Measurements from ENCODE around the gene MPV17L. TPM values are rescaled to one million over a fixed set of nuclear protein-coding genes. Genes with fewer than 3 reads are reported as not detected.
A peak's percentile ranks its signal among the peaks of the same experiment; 100 is the strongest.
"Not testable (repeated sequence)": the region's sequence is repeated elsewhere in the genome, so short reads cannot be mapped to it uniquely, and the experiment has no call there.

Gene MPV17L
- total RNA-seq, result 1 to 10 TPM; 2.7 to 3.1 TPM
- polyA plus RNA-seq (2013, experiment 1 of 2), result 1.9 TPM
- 0.75 TPM for polyA plus RNA-seq (2013, experiment 2 of 2)
- long read RNA-seq, experiment 1, result 0 reads
- long read RNA-seq, experiment 2, partial matches to known transcripts, result 0 of 1 reads
- long read RNA-seq, experiment 2, other reads (novel, unspliced or antisense), result 0 of 1 reads
- long read RNA-seq, experiment 3, full-length matches to known transcripts, result 2 of 2 reads
- long read RNA-seq, experiment 3, partial matches to known transcripts, result 0 of 2 reads
- long read RNA-seq, experiment 3, other reads (novel, unspliced or antisense), result 0 of 2 reads
- long read RNA-seq, experiment 4, result 0 reads

DNA sequence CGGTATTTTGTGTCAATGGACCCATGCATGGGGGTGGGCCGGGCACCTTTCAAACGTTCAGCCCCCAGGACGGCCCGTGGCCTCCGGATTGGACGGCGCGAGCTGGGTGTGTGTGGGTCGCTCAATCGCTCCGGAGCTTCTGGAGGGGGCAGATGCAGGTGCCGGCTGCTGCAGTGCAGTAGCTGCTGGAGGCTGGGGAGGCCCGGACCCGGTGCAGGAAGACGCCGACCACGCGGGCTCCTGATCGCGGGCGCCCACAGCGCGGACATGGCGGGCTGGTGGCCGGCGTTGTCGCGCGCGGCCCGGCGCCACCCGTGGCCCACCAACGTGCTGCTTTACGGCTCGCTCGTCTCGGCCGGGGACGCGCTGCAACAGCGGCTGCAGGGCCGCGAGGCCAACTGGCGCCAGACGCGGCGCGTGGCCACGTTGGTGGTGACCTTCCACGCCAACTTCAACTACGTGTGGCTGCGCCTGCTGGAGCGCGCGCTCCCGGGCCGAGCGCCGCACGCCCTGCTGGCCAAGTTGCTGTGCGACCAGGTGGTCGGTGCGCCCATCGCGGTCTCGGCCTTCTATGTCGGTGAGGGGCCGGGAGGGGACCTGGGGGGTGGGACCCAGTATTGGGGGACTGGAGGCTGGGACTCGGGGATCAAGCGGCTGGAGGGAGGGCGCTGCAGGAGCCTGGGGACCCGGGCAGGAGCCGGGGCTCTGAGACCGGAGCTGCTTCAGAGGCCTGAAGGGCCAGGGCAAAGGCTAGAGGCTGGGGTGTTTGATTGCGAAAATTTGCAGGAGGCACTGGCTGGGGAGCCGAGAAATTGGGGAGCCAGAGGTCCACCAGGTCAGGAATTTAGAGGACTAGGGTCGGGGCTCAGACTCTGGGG, at the start of gene MPV17L:
Gene MPV17L (plus strand): TSS at position 124 of the 878 bp plus-strand sequence. CDS start 144 bp downstream, at position 268.
- H3K36me3 ChIP-seq (ENCODE audit: control insufficient read depth, insufficient read depth, low read length); H3K36me3 Mint-ChIP-seq (ENCODE audit: low read depth); H3K9me3 Mint-ChIP-seq; H3K4me1 Mint-ChIP-seq; H3K27ac ChIP-seq (ENCODE audit: low read depth, low read length); H3K9ac ChIP-seq (ENCODE audit: extremely low read depth, low read length, poor library complexity, severe bottlenecking); H3K9me3 ChIP-seq (ENCODE audit: control insufficient read depth, low read length); H3K4me1 ChIP-seq (ENCODE audit: control insufficient read depth, insufficient read depth, low read length); H3K27ac Mint-ChIP-seq: not testable (repeated sequence)
- peak within 1 kb of the TSS; percentile 69 for H3K4me3 ChIP-seq (ENCODE audit: low read length)
- TF ChIP-seq, protein P1, sequence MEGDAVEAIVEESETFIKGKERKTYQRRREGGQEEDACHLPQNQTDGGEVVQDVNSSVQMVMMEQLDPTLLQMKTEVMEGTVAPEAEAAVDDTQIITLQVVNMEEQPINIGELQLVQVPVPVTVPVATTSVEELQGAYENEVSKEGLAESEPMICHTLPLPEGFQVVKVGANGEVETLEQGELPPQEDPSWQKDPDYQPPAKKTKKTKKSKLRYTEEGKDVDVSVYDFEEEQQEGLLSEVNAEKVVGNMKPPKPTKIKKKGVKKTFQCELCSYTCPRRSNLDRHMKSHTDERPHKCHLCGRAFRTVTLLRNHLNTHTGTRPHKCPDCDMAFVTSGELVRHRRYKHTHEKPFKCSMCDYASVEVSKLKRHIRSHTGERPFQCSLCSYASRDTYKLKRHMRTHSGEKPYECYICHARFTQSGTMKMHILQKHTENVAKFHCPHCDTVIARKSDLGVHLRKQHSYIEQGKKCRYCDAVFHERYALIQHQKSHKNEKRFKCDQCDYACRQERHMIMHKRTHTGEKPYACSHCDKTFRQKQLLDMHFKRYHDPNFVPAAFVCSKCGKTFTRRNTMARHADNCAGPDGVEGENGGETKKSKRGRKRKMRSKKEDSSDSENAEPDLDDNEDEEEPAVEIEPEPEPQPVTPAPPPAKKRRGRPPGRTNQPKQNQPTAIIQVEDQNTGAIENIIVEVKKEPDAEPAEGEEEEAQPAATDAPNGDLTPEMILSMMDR (conservative IDR thresholded peaks at IDR 0.05), result peak; percentile 39
- DNase-seq, result peak; percentile 79
- Mint-ChIP-seq H3K4me3 (peak within 1 kb of the TSS; percentile 61), H3K27me3 (ENCODE audit: insufficient read depth) (peaks cover 20% of the 10 kb centered on the region)
- 11 to 30% methylated on average over 4 to 79 of the region's 79 CpGs for WGBS, 2 experiments (ENCODE audit: insufficient coverage in 1 of 2, insufficient read length in 1 of 2)
- peaks cover 13% of the 10 kb centered on the region for H3K27me3 ChIP-seq (ENCODE audit: control insufficient read depth, insufficient read depth, low read length, poor library complexity, severe bottlenecking)

DNA sequence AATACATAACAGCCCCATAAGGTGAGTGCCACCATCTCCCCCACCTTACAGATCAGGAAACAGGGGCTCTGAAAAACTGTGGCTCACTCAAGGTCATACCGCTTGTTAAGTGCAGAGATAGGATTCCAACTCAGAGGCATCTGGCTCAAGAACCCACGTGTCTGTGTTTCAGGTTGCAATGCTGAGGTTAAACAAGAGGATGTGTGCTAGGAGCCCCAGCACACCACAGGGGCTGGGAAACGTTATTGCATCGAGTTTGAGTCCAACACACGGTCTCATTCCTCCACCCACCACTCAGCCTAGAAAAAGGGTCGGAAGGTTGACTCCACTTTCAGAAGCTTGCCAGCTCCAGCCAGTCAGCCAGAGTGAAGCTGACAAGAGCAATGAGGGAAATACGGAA, 46.8 kb upstream of the MPV17L start:
- H3K9me3 Mint-ChIP-seq; H3K36me3 ChIP-seq (ENCODE audit: control insufficient read depth, insufficient read depth, low read length); H3K4me3 ChIP-seq (ENCODE audit: low read length); H3K9me3 ChIP-seq (ENCODE audit: control insufficient read depth, low read length); DNase-seq; H3K27ac Mint-ChIP-seq; H3K4me1 ChIP-seq (ENCODE audit: control insufficient read depth, insufficient read depth, low read length); H3K27me3 Mint-ChIP-seq (ENCODE audit: insufficient read depth); H3K27me3 ChIP-seq (ENCODE audit: control insufficient read depth, insufficient read depth, low read length, poor library complexity, severe bottlenecking); H3K9ac ChIP-seq (ENCODE audit: extremely low read depth, low read length, poor library complexity, severe bottlenecking); H3K27ac ChIP-seq (ENCODE audit: low read depth, low read length); H3K4me1 Mint-ChIP-seq; H3K4me3 Mint-ChIP-seq; H3K36me3 Mint-ChIP-seq (ENCODE audit: low read depth): not testable (repeated sequence)
- WGBS, 2 experiments (ENCODE audit: insufficient coverage in 1 of 2, insufficient read length in 1 of 2), result no CpG with 5 or more reads among the region's 7 CpGs

DNA sequence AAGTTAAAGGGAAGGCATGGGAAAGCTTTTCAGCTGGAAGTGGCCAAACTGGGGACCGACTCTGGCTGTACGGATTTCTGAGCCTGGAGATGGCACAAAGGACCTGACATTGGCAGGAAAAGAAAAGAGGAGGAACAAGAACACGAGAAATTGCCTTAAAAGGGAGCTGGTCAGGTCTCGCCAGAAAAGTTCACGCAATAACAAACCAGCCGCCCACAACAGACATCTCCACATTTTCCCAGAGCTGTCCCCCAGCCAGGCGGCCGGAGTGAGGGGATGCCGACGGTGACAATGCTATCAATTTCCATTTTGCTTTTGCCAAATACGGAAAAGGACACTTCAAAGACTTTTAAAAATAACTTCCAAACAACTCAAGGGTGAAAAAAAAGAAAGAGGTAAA, 44.3 kb upstream of the MPV17L start:
- no CpG with 5 or more reads among the region's 11 CpGs for WGBS, 2 experiments (ENCODE audit: insufficient coverage in 1 of 2, insufficient read length in 1 of 2)
- not testable (repeated sequence) for H3K9ac ChIP-seq (ENCODE audit: extremely low read depth, low read length, poor library complexity, severe bottlenecking); H3K27ac ChIP-seq (ENCODE audit: low read depth, low read length); DNase-seq; H3K4me1 Mint-ChIP-seq; H3K9me3 Mint-ChIP-seq; H3K4me3 ChIP-seq (ENCODE audit: low read length); H3K9me3 ChIP-seq (ENCODE audit: control insufficient read depth, low read length); H3K27ac Mint-ChIP-seq; H3K27me3 ChIP-seq (ENCODE audit: control insufficient read depth, insufficient read depth, low read length, poor library complexity, severe bottlenecking); H3K36me3 ChIP-seq (ENCODE audit: control insufficient read depth, insufficient read depth, low read length); H3K36me3 Mint-ChIP-seq (ENCODE audit: low read depth); H3K27me3 Mint-ChIP-seq (ENCODE audit: insufficient read depth); H3K4me3 Mint-ChIP-seq; H3K4me1 ChIP-seq (ENCODE audit: control insufficient read depth, insufficient read depth, low read length)

DNA sequence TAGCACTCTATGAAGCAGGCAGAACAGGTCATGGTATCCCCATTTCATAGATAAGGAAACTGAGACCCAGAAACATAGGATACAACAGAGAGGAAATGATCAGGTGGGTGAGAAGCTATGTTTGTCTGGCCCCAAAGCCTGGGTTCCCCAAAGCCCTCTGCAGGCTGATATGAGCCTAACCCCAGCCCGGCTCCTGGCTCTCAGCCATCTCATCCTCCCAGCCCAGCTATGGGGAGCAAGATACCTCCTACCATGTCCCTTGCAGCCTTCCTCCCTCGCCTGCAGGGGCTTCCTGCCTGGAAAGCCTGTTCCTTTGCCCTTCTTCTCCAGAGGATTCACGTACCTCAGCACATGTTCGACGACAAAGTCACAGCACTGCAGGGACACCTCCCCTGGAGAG, 43.8 kb upstream of the MPV17L start:
- H3K4me3 ChIP-seq (ENCODE audit: low read length); H3K4me1 Mint-ChIP-seq; H3K4me1 ChIP-seq (ENCODE audit: control insufficient read depth, insufficient read depth, low read length); H3K36me3 Mint-ChIP-seq (ENCODE audit: low read depth); H3K27ac ChIP-seq (ENCODE audit: low read depth, low read length); H3K36me3 ChIP-seq (ENCODE audit: control insufficient read depth, insufficient read depth, low read length); H3K27me3 ChIP-seq (ENCODE audit: control insufficient read depth, insufficient read depth, low read length, poor library complexity, severe bottlenecking); H3K9me3 ChIP-seq (ENCODE audit: control insufficient read depth, low read length); H3K27me3 Mint-ChIP-seq (ENCODE audit: insufficient read depth); H3K9me3 Mint-ChIP-seq; H3K4me3 Mint-ChIP-seq; DNase-seq; H3K27ac Mint-ChIP-seq; H3K9ac ChIP-seq (ENCODE audit: extremely low read depth, low read length, poor library complexity, severe bottlenecking): not testable (repeated sequence)
- WGBS, 2 experiments (ENCODE audit: insufficient coverage in 1 of 2, insufficient read length in 1 of 2), result no CpG with 5 or more reads among the region's 5 CpGs

DNA sequence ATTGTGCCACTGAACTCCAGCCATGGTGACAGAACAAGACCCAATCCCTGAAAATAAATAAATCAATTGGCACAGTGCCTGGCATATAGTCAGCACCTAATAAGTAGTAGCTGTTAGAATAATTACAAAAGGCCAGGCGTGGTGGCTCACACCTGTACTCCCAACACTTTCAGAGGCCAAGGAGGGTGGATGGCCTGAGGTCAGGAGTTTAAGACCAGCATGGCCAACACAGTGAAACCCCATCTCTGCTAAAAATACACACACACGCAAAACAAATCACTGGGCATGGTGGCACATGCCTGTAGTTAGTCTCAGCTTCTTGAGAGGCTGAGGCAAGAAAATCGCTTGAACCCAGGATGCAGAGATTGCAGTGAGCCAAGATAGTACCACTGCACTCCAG, 42.7 kb upstream of the MPV17L start:
- 83% methylated on average over 1 of the region's 3 CpGs; no CpG with 5 or more reads in 1 of the 2 experiments for WGBS, 2 experiments (ENCODE audit: insufficient coverage in 1 of 2, insufficient read length in 1 of 2)
- H3K27ac ChIP-seq (ENCODE audit: low read depth, low read length), result not testable (repeated sequence)

DNA sequence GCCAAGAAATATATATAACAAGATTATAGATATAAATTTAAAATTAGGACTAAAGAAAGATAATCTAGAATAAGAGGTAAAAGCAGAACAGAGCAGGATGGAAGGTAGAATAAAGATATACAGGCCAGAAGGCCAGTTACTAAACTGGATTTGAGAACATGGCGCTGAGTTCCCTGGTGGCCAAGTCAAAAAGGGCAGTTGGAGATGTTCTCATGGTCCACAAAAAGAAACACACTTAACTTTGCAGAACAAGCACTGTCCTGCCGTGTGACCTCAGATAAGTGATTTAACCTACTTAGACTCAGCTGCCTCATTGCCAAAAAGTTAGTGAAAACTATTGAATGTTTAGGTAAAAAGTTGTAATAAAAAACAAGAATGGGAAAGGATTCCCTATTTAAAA, 40.7 kb upstream of the MPV17L start:
- H3K36me3 Mint-ChIP-seq (ENCODE audit: low read depth); H3K27ac ChIP-seq (ENCODE audit: low read depth, low read length); H3K9ac ChIP-seq (ENCODE audit: extremely low read depth, low read length, poor library complexity, severe bottlenecking); H3K4me1 ChIP-seq (ENCODE audit: control insufficient read depth, insufficient read depth, low read length); H3K36me3 ChIP-seq (ENCODE audit: control insufficient read depth, insufficient read depth, low read length); H3K27me3 Mint-ChIP-seq (ENCODE audit: insufficient read depth); DNase-seq; H3K27ac Mint-ChIP-seq; H3K4me3 ChIP-seq (ENCODE audit: low read length); H3K9me3 Mint-ChIP-seq; H3K4me3 Mint-ChIP-seq; H3K4me1 Mint-ChIP-seq; H3K27me3 ChIP-seq (ENCODE audit: control insufficient read depth, insufficient read depth, low read length, poor library complexity, severe bottlenecking); H3K9me3 ChIP-seq (ENCODE audit: control insufficient read depth, low read length): not testable (repeated sequence)
- no CpG with 5 or more reads among the region's 2 CpGs for WGBS, 2 experiments (ENCODE audit: insufficient coverage in 1 of 2, insufficient read length in 1 of 2)

More for the DNA sequence above, 42.7 kb upstream of the MPV17L start:
- not testable (repeated sequence) for H3K4me1 Mint-ChIP-seq; H3K36me3 ChIP-seq (ENCODE audit: control insufficient read depth, insufficient read depth, low read length); H3K9ac ChIP-seq (ENCODE audit: extremely low read depth, low read length, poor library complexity, severe bottlenecking); H3K27ac Mint-ChIP-seq; H3K4me3 ChIP-seq (ENCODE audit: low read length); H3K9me3 Mint-ChIP-seq; H3K27me3 ChIP-seq (ENCODE audit: control insufficient read depth, insufficient read depth, low read length, poor library complexity, severe bottlenecking); H3K4me3 Mint-ChIP-seq; H3K4me1 ChIP-seq (ENCODE audit: control insufficient read depth, insufficient read depth, low read length); DNase-seq; H3K9me3 ChIP-seq (ENCODE audit: control insufficient read depth, low read length); H3K27me3 Mint-ChIP-seq (ENCODE audit: insufficient read depth); H3K36me3 Mint-ChIP-seq (ENCODE audit: low read depth)
